CD4-positive, alpha-beta T cell treated with Interleukin-6 at 100 ng/mL for 8 hours (primary cell): ENCODE measurements around the gene OR52E1.
"Not testable (repeated sequence)": the region's sequence is repeated elsewhere in the genome, so short reads cannot be mapped to it uniquely, and the experiment has no call there.

Experiments
- DNase-seq: peaks from one replicate; pipeline ENCODE4 v3.0.0-alpha.2; 2020; ENCODE audit warnings: mixed read lengths, low spot score

The OR52E1 gene

DNA sequence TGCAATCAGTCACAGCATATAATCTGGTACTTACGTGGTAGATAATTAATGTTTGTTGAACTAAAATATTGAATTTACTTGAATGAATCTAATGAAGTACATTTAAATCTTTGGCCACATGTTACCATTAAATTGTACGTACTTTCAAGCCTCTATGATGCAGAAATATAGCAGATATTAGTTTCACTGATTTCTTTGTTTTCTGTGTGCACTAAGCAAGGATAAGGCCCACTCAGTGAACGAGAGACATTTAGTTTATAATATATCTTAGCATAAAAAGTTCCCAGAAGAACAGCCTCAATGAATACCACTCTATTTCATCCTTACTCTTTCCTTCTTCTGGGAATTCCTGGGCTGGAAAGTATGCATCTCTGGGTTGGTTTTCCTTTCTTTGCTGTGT is at the start of gene OR52E1:
TSS of gene OR52E1 (plus strand) at position 301 of the 400 bp plus-strand sequence.
- DNase-seq: no peak

DNA sequence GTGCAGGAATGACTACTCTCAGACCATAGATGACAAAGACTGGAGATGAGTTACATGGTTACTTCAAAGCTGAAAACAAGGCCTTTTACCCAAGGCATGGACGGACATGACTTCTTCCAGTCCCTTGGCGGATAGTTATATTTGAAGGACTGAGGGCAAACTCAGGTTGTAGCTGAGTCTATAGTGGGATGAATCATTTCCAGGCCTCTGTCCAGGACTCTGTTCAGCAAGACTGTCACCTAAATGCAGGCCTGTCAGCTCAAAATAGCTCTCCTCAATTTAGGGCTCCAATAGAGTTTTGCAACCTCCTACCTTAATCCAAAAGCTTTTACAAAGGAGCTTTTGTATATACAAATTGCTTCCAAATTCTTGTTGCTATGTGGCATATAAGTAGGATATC is 47.4 kb upstream of the OR52E1 start:
- no peak for DNase-seq

DNA sequence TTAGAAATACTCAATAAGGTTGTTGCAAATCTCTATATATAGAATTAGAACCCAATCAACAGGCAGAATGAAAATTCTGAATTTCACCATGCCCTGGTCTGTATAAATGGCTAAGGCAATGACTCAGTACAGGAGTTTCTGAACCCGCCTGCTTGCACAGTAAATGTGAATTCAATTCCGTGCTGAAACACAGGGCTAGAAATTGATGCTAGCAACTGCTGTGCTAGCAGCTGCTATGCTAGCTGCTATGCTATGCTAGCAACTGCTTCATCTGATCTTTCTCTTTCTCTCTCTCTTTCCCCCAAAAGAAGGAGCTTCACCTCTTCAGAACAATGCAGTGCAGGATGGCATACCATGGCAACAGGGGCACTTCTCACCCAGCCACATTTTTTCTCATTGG is 32.7 kb upstream of the OR52E1 start:
- no peak for DNase-seq

DNA sequence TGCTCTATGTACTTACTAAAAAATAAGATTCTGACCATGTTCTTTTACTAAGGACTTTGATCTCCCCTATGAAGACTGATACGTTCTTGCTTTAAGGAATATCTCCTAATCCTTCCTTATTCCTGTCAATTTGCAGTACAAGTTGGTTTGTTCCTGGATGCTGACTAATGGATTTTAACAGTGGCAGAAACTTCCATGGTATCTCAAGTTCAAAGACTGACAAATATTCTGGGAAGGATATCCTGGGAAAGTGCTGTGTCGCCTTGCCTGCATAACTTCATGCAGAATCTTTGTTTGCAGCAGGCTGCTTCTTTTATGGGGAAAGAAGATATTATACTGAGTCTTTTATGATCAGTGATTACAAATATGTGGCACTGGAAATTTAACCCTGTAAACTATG is 31.4 kb upstream of the OR52E1 start:
- no peak for DNase-seq

DNA sequence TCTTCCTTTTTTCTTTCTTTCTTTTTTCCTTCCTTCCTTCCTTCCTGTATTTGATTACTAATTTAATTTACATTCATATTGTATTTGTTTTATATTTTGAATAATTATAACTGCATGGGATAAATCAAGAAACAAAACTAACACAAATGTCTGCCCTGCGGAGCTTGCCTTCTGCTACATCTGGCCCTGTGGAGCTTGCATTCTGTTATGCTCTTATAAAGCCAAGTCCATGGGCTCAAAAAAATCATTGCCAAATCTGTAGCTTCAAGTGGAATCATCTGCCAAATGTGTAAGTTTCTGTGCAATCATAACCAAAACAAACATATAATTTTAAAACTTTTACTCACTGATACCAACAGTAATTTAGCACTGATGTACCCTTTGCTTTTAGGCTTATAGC is 31.0 kb upstream of the OR52E1 start:
- DNase-seq: no peak

DNA sequence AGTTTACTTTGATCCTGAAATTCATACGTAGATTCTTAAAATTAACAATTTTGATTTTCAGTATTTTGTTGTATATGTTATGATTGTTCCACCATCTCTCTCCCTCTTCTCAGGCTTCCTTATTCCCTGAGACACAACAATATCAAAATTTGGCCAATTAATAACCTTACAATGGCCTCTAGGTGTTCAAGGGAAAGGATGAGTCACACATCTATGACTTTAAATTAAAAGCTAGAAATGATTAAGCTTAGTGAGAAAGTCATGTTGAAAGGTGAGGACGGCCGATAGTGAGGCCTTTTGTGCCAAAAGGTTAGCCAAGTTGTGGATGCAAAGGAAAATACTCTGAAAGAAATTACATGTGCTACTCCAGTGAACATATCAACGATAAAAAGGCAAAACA is 28.5 kb upstream of the OR52E1 start:
- no peak for DNase-seq

DNA sequence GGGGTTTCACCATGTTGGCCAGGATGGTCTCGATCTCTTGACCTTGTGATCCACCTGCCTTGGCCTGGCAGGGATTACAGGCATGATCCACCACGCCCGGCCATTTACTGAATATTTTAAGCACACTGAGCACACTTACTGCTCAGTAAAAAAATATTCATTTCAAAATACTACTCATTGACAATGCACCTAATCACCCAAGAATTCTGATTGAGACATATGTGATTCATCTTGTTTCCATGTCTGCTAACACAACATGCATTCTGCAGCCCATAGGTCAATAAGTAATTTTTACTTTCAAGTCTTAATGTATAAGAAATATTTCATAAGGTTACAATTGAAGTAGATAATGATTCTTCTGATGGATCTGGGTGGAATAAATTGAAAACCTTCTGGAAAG is 27.3 kb upstream of the OR52E1 start:
- no peak for DNase-seq

DNA sequence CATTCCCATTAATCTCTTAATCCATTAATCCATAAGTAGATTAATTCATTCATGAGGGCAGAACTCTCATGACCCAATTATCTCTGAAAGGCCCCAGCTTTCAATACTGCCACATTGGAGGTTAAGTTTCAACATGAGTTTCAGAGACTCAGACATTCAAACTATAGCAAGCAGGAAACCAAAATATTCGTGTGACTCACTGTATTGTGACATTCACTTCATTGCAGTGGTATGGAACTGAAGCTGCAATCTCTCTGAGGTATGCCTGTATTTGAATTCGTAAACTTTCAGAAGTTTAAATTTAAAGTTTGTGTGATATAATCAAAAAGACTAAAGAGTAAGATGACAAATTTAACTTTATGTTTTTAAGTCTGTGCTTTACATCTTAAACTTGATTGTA is 26.0 kb upstream of the OR52E1 start:
- DNase-seq: no peak

DNA sequence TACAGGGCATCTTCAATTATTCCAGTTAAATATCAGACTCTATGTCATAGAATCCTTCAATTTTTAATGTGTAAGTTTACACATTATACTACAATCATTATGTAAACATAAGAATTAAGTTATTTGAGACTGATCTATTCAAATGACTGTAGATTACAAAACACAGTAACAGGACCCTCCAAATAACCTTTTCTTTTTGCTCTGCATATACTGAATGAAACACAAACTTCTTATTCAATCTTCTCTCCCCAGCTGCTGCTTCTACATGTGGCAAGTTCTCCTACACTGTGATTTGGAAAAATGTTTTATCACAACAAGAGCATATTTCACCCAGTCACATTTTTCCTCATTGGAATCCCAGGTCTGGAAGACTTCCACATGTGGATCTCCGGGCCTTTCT is 23.1 kb upstream of the OR52E1 start, which contains the start of gene OR52J3:
TSS of gene OR52J3 (plus strand) at position 301 of the 400 bp plus-strand sequence. CDS start at position 301, 0 bp downstream.
- DNase-seq: no peak

DNA sequence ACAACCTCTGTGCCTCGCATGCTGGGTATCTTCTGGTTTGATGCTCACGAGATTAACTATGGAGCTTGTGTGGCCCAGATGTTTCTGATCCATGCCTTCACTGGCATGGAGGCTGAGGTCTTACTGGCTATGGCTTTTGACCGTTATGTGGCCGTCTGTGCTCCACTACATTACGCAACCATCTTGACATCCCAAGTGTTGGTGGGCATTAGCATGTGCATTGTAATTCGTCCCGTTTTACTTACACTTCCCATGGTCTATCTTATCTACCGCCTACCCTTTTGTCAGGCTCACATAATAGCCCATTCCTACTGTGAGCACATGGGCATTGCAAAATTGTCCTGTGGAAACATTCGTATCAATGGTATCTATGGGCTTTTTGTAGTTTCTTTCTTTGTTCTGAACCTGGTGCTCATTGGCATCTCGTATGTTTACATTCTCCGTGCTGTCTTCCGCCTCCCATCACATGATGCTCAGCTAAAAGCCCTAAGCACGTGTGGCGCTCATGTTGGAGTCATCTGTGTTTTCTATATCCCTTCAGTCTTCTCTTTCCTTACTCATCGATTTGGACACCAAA is 22.5 kb upstream of the OR52E1 start:
- no peak for DNase-seq

DNA sequence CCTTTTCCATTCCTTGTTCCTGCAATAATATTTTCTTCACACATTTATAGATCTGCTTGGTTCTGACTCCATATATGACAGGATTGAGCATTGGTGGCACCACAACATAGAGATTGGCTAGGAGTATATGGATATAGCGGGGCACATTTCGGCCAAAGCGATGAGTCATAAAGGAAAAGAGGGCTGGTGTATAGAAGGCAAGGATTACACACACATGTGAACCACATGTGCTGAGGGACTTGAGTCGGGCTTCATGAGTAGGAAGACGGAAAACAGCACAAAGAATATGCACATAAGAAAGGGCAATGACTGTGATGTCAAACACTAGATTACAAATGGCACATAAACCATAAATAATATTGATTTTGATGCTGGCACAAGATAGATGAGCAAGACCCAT is 10.7 kb upstream of the OR52E1 start:
- DNase-seq: not testable (repeated sequence)

DNA sequence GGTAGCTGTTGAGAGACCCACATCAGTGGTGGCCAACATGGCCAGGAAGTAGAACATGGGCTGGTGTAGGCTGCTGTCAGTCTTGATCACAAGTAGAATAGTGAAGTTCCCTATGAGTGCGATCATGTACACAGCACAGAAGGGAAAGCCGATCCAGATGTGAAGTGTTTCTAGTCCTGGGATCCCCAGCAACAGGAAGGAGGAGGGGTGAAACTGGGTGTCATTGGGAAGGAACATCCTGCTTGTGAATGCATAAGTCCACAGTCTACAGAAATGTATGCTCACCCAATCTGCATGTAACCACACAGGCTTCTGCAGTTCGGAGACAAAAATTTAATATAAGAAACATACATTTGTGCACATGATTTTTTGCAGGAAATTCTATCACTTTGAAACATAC is 10.0 kb upstream of the OR52E1 start, which contains the start of gene OR52E2:
TSS of gene OR52E2 (minus strand) at position 237 of the 400 bp plus-strand sequence. CDS start at position 237, 0 bp downstream.
- DNase-seq: no peak

DNA sequence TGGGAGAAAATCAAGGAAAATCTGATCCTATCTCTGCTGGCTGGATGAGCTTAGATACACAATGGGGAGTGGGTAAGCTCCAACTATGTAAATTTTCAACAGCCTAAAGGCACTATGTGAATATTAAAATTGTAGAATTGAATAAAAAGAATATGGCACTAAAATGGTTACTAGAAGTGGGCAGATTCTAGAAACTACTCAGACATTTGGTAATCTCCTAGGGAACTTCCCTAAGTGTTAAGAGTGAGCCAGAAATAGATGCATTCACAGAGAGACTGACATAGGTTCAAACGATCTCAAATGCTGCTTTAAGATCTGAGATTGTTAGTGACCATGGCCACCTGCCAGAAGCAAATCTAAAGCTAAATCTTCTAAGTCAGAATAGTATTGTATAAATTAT is 4.3 kb upstream of the OR52E1 start:
- no peak for DNase-seq

DNA sequence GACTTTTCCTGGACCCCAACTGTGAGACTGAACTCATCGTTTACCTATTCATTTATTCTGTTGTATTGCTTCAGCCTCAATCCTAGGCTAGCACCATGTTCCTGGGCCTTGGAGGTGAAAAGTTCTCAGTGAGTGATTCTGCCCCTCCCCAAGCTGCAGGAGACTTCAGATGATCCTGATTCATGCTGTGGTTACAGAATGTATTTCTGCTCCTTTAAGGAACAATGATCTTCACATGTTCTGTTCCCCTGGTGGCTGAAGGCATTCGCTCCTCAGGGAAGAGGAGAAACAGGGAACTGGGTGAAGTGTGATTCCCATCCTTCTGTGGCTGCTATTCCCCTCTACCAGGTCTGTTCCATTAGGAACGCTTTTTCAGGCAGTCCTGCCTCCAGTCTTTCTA is 2.4 kb downstream of the OR52E1 start:
- no peak for DNase-seq

DNA sequence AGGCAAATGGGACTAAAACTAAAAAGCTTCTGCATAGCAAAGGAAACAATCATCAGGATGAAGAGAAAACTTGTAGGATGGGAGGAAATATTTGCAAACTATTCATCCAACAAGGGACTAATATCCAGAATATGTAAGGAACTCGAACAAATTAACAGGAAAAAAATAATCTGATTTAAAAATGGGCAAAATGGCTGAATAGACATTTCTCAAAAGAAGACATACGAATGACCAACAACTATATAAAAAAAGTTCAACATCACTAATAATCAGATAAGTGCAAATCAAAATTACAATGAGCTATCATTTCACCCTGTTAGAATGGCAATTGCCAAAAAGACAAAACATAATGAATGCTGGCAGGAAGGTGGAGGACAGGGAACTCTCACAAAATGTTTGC is 12.0 kb downstream of the OR52E1 start:
- DNase-seq: no peak

DNA sequence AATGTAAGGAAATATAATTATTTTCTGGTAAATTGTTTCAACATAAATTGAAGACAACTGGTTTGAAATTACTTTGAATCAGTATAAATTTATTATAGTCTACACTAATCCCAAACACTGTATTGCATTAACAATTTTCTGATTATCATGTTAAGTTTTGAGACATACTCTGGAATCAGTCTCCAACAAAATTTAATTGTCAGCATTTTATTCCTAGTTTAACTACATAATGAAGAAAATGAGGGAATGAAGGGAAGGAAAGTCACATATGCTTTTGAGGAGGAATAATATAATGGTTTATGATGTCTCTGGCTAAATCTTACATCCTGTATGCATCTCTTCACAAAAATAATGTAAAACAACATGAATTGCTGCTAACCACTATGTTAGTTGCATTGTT is 14.2 kb downstream of the OR52E1 start:
- no peak for DNase-seq

DNA sequence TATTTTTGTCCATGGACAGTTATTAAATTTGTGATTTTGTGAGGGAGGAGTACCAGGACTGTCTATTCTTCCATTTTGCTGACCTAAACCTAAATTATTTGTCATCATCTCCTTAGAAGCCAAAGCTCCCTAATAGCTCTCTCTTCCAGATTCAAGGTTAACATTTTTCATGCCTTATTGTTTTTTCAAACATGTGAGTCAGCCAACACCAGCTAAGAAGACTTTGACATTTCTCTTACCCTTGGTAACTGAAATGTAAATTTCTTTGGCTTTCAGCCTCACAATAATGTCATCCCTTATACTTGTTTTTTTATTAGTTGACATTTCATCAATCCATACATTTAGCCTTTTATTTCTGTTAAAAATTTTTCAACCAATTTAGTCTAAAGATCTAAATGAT is 19.2 kb downstream of the OR52E1 start:
- no peak for DNase-seq

DNA sequence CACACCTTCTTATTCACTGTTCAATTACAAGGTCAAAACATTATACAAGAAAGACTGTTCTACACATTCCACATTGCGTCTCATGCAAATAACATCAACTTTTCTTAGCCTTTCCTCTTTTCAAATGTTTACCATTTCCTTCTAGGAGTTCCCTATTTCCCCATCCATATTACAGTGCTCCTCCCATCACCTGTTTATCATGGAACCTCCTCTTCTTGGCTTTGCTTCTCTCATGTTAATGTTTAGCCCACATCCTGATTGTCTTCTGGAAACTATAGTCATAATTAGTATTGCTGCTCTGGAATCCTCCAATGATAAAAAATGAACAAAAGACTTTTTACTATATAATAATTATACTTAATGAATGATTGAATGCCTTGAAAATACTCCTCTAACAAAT is 21.3 kb downstream of the OR52E1 start:
- DNase-seq: no peak

DNA sequence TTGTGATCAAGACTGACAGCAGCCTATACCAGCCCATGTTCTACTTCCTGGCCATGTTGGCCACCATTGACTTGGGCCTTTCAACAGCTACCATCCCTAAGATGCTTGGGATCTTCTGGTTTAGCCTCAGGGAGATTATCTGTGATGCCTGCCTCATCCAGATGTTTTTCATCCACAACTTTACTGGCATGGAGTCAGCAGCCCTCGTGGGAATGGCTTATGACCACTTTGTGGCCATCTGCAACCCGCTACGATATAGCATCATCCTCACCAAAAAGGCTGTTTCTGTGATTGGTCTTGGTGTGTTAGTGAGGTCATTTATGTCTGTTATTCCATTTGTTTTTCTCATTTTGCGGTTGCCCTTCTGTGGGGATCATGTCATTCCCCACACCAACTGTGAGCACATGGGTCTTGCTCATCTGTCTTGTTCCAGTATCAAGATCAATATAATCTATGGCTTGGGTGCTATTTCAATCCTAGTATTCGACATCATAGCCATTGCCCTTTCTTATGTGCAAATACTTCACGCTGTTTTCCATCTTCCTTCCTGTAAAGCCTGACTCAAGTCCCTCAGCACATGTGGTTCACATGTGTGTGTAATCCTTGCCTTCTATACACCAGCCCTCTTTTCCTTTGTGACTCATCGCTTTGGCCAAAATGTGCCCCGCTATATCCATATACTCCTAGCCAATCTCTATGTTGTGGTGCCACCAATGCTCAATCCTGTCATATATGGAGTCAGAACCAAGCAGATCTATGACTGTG is 23.6 kb downstream of the OR52E1 start:
- DNase-seq: no peak

DNA sequence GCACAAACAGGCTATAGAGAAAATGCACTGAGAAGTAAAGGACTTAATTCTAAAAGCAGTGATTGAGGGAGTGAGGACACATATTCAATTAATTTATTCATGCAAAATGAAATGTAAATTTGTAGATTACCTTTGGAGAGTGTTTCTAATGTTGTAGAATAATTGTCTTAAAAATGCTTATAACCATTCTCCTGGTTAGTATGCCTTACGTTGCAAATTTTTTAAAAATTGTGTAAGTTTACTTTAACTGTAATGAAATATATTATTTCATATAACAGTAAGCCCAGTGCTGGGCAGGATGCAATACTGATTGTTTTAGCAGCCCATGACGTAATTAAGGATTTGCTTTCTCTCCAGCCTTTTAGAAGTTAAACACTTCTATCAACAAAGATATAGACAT is 26.6 kb downstream of the OR52E1 start:
- no peak for DNase-seq

DNA sequence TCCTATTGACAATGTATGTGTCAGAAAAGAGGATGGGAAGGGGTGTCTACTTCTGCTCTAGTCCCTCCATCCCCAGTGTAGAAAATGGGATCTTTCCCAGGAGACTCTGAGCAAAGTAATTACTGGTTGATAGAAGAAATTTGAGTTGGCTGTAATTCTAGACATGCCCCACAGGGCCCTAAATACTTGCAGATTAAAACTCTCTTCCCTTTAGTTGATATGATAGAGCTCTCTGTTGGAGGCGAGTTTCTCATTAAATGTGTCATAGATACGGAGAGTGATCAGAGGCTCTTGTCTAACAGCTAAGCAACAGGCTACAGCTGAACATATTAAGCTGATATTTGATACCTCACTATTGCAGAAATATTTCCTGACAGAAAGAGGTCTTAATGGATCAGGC is 32.9 kb downstream of the OR52E1 start:
- DNase-seq: no peak

DNA sequence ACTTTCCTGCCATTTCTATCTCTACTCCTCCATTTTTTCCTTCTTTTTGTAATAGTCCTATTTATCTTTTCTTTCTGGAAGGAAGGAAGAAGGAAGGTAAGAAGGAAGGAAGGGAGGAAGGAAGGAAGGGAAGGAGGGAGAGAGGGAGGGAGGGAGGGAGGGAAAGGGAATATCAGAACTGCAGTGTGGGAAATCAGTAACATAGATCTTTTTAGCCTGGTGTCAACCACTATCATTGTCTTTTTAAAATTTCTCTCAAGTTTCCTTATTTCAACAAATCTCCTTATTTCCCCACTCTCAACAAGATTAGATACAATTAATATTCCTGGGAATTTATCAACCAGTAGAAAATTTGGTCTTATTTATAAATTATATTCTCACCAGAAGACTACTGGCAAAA is 33.7 kb downstream of the OR52E1 start:
- no peak for DNase-seq

DNA sequence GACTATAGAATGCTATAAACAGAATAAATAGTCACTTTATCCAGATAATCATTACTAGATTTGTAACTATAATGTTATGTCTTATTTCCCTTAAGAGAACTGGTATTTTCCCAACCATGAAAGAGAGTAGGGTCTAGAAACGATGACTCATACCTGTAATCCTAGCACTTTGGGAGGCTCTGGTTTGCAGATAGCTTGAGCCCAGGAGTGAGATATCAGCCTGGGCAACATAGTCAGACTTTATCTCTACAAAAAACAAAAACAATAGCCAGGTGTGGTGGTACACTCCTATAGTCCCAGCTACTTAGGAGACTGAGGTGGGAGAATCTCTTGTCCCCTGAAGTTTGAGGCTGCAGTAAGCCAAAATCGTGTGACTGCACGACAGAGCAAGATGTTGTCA is 37.9 kb downstream of the OR52E1 start:
- DNase-seq: no peak

DNA sequence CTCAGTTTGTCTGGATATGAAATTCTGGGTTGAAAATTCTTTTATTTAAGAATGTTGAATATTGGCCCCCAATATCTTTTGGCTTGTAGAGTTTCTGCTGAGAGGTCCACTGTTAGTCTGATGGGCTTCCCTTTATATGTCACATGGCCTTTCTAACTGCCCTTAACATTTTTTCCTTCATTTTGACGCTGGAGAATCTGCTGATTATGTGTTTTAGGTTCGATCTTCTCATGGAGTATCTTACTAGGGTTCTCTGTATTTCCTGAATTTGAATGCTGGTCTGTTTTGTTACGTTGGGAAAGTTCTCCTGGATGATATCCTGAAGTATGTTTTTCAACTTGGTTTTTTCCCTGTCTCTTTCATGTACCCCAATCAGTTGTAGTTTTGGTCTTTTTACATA is 46.0 kb downstream of the OR52E1 start:
- no peak for DNase-seq
